AG09309 (cell line): ENCODE data around the gene PI4KB.

ENCODE experiments used
- DNase-seq: peaks from one replicate; pipeline ENCODE4 v3.0.0-alpha.2; 2010; ENCODE audit warnings: low read depth
- H3K4me3 ChIP-seq: 2 replicates; pipeline ENCODE4 v1.5.1; 2011; ENCODE audit warnings: mild to moderate bottlenecking, low read depth, low read length, moderate library complexity; ENCODE audit not compliant: control insufficient read depth
- CTCF ChIP-seq: IDR thresholded peaks from 2 replicates; pipeline ENCODE4 v1.5.1; 2011; ENCODE audit warnings: mild to moderate bottlenecking, low read depth, low read length, inconsistent platforms; ENCODE audit not compliant: insufficient read depth, control insufficient read depth; ENCODE audit errors: missing control alignments

PI4KB gene

GRCh38 chr1:151259351-151259750, 67.9 kb downstream of the PI4KB start:
- H3K4me3 ChIP-seq, result no peak overlapping the region
- TF ChIP-seq CTCF, result no peak
- no peak for DNase-seq

- TF ChIP-seq CTCF, result no peak
- DNase-seq, result no peak
- H3K4me3 ChIP-seq, result peak overlapping the region; percentile 84
Measured at GRCh38 chr1:151255381-151255780, 71.8 kb downstream of the PI4KB start.

GRCh38 chr1:151254217-151255213, 72.7 kb downstream of the PI4KB start, which contains the start of gene PSMD4:
Gene PSMD4, plus strand, starts transcription at chr1:151254734. Its CDS starts 49 bp downstream, at chr1:151254783.
- peak; percentile 86 for DNase-seq
- TF ChIP-seq CTCF, result no peak
- peak within 1 kb of the TSS; percentile 84 for H3K4me3 ChIP-seq

GRCh38 chr1:151251656-151252470, 75.4 kb downstream of the PI4KB start:
- TF ChIP-seq CTCF, result peak; percentile 80
- no peak overlapping the region for H3K4me3 ChIP-seq
- peak; percentile 43 for DNase-seq

GRCh38 chr1:151246786-151247185, 80.4 kb downstream of the PI4KB start:
- no peak for DNase-seq
- TF ChIP-seq CTCF, result no peak

GRCh38 chr1:151243683-151244216, 83.5 kb downstream of the PI4KB start:
- DNase-seq, result no peak
- TF ChIP-seq CTCF, result no peak
- H3K4me3 ChIP-seq, result no peak overlapping the region

More at GRCh38 chr1:151246786-151247185, 80.4 kb downstream of the PI4KB start:
- no peak overlapping the region for H3K4me3 ChIP-seq
